DMS 273 (cell line): Measurements from ENCODE around the gene PRKACA.

ENCODE experiments used
- DNase-seq: peaks from one replicate; lab custom pipeline; 2025; ENCODE audit not compliant: unreplicated experiment; lab: John Stamatoyannopoulos, UW

PRKACA gene

GRCh38 chr19:14117668-14118164, at the start of gene PRKACA:
Gene PRKACA (minus strand): TSS chr19:14117762. CDS start chr19:14117547, 215 bp downstream.
- peak; percentile 99 for DNase-seq

- no peak for DNase-seq
These were observed 49.5 kb upstream of the PRKACA start for GRCh38 chr19:14166999-14167575.

GRCh38 chr19:14165990-14166830, 48.6 kb upstream of the PRKACA start:
- DNase-seq = no peak

GRCh38 chr19:14164724-14165493, 47.3 kb upstream of the PRKACA start:
- no peak for DNase-seq

DNA sequence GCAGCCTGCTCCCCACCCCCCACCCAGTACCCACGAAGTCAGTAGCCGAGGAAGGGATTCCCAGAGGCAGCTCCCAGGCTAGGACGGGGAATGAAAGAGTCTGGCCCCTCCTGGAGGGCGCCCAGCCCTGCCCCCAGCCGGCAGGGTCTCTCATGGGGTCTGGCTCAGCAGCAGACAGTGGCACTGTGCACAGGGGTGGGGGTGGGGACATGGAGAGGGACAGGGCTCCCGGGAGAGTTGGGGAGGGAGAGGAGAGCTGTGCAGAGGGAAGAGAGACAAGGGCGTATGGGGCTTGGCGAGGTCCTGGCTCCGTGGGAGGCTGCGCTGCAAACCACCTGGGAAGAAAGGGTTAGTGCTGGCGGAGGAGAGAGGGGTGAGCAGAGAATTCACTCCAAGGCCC, 46.5 kb upstream of the PRKACA start:
- DNase-seq = no peak

DNA sequence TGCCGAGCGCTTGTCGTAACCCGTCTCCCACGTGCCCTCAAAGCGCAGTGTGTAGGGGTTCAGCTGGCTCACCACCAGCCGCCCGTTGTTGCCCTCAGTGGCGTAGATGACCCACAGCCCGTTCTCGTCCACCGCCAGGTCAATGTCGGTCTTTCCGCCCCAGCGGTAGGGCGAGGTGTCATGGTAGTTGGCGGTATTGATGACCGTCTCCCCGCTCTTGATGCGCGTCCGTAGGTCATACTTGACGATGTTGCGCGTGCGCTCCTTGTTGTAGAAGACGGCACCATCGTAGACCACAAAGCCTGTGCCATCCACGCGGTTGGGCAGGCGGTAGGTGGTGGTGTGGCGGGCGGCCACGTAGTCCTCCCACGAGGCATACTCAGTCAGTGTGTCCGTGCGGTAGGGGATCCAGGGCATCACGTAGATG, 45.3 kb upstream of the PRKACA start:
- no peak for DNase-seq

DNA sequence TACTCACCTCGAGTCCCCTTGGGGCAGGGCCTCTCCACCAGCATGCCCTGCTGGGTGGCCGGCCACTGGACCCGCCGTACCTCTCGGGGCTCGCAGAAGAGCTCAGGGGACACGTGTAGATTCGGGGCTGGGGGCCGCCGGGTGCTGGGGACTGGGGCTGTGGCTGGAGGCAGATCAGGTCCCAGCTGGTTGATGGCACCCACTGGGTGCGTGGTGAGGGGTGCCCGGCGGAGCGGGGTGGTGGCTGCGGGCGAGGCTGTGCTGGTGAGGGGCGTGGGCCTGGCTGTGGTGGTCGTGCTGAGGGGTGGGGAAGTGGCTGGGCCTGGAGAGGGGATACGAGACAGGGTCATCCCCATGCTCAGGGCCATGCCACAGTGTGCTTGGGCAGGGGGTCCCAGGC, 43.7 kb upstream of the PRKACA start:
- DNase-seq = no peak

DNA sequence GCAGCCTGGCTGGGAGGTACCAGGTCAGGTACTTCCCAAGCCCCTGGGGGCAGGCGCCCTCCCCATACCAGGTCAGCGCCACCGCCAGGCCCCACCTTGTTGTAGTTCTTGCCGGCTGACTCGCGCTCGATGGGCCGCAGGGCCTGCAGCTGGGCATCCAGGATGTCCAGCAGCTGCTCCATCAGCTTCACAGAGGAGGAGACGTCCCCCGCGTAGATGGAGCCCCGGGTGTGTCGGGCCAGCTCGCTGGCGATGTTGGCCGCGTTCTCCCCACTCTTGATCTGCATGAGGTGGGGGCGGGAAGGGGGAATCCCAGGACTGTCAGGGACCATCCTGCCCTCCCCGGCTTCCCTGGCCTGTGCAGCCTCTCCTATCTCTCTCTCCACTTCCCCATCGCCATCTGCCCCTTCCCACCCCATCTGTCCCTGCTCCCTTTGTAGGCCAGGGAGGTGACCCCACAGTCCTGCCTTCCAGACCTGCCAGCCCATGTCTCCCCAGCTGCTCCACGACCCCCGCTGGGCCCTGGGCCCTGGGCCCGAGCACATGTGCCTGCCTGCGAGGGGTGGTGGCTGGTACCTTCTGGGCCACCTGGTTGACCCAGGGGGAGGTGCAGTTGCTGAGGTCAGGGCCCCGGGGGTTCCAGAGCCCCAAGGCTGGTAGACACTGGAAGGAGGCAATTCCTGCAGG, 42.6 kb upstream of the PRKACA start:
- DNase-seq = peak; percentile 83

- no peak for DNase-seq
These were observed 41.5 kb upstream of the PRKACA start for GRCh38 chr19:14159059-14159458.

DNA sequence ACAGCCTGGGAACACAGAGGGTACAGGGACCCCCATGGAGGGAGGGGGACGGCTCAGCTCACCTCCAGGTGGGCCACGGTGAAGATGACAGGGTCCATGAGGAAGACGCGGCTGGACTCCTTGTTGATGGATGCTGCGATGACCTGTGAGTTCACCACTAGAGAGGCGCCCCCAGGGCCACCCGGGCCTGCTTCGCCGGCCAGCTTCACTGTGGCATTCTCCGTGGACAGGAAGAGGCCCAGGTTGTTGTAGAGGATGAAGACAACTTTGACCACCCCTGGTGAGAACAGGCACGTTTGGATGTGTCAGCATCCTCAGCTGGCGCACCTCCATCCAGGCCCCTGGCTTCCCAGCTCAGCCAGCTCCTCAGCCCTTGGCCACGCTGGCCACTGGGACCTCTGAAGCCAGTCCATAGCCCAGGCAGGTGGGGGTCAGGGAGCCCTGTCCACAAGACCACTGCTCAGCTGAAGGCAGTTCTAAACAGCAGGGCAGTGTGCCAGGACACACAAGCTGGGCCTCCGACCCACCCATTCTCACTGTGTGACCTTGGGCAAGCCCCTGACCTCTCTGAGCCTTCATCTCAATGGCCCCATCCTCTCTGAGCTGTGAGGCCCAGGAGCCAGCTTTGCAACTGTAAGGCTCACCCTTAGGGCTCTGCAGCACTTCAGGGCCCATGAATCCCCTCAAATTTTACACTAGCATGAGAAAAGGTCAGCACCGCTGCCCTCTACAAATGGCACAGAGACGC, 40.9 kb upstream of the PRKACA start:
- no peak for DNase-seq

DNA sequence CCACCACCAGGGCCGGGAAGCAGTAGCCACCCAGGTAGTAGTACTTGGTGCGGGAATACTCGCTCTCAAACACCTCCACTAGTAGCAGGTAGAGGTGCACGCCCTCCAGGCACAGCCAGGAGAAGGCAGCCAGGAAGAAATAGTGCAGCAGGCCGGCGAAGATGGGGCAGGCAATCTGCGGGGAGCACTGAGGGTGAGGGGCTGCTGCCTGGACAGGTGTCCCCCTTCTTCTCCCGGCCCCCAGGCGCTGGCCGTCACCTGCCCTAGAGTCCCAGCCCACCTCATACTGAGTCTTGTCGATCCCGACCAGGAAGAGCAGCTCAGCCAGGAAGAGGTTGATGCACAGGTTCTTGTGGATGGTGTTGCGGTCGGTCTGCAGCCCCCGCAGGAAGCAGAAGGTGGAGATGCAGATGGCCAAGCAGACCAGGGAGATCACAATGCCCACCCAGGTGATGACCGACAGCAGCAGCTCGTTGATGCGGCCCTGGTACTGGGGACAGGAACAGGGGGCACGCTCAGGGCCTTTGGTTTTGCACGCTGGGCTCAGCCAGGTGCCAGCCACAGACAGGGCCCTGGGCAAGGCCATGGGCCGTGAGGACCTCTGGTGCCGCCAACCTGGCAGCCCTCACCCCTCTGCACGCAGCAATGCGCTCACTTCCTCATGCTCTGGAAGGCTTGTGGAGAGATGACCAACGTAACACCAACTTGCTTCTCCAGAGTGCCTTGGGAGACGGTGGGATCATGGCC, 39.6 kb upstream of the PRKACA start:
- no peak for DNase-seq

GRCh38 chr19:14156122-14156521, 38.6 kb upstream of the PRKACA start:
- DNase-seq = no peak

DNA sequence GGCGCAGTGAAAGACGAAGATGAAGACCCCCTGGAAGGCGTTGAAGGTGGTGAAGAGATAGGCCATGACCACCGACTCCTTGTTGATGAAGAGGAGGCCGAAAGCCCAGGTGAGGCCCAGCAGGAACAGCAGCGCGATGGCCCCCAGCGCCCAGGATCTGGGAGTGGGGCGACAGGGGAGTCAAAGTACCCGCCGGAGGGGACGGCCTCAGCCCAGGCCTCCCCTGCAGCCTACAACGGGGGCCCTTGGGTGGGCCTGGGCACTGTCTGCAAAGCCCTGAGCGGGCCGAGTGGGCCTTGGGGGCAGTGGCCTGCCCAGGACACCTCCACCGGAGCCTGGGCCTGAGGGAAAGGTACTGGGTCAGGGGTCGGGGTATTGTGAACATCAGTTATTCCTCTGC, 37.8 kb upstream of the PRKACA start:
- no peak for DNase-seq

DNA sequence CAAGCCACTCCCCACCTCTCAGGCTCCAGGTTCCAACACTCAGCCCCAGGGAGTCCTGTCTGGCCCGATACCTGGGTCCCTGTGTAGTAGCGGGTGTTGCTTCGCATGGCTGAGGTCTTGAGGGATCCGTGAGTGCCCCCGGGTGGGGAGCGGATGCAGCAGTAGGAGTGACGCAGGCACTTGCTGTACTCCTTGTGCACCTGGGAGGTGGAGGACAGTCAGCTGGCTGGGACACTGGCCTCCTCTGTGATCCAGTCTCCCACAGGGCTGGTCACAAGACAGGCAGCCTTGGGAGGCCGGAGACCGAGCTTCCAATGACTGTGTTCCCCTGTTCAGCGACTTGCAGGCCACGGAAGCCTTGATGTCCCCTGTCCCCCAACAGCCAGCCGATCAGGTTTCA, 35.2 kb upstream of the PRKACA start:
- no peak for DNase-seq

- no peak for DNase-seq
These were observed 33.5 kb upstream of the PRKACA start for GRCh38 chr19:14150770-14151661.

GRCh38 chr19:14150041-14150769, 32.6 kb upstream of the PRKACA start:
- DNase-seq = peak; percentile 51

GRCh38 chr19:14149509-14149994, 32.0 kb upstream of the PRKACA start:
- no peak for DNase-seq
